ENCODE measurements around the gene SFXN4. TPM values are rescaled to one million over a fixed set of nuclear protein-coding genes. Genes with fewer than 3 reads are reported as not detected.

SFXN4 gene
- total RNA-seq, 1 donor from 2014 or later, result 13.2 TPM

DNA sequence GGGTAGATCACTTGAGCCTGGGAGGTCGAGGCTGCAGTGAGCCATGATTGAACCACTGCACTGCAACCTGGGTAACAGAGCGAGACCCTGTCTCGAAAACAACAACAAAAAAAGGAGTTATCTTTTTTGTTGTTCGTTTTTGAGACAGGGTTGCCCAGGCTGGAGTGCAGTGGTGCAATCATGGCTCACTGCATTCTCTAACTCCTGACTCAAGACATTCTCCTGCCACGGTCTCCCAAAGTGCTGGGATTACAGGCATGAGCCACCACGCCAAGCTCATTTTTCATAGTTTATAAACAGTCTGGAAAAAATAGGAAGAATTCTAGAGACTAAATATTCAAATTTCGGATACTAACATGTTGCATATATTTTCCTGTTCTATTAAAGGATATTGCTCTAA, 29.4 kb downstream of the SFXN4 start:
- H3K79me2 ChIP-seq (ENCODE audit: low read depth), result no peaks in the 10 kb centered on the region
- Mint-ChIP-seq H3K4me1 (peaks cover 3% of the 10 kb centered on the region), H3K36me3 (peaks cover 20% of the 10 kb centered on the region), H3K4me3 (no peak overlapping the region), H3K27me3 (ENCODE audit: insufficient read depth, low read depth) (peaks cover 5% of the 10 kb centered on the region), H3K9me3 (no peaks in the 10 kb centered on the region), H3K27ac (no peak overlapping the region)
- no peaks in the 10 kb centered on the region for H3K4me1 ChIP-seq
- H3K27ac ChIP-seq, result no peak overlapping the region
- H3K27me3 ChIP-seq, result no peaks in the 10 kb centered on the region
- TF ChIP-seq EZH2 (IDR thresholded peaks at IDR 0.05) (no peak), EZH2phosphoT487 (IDR thresholded peaks at IDR 0.05) (no peak)
- TF ChIP-seq, protein P1, sequence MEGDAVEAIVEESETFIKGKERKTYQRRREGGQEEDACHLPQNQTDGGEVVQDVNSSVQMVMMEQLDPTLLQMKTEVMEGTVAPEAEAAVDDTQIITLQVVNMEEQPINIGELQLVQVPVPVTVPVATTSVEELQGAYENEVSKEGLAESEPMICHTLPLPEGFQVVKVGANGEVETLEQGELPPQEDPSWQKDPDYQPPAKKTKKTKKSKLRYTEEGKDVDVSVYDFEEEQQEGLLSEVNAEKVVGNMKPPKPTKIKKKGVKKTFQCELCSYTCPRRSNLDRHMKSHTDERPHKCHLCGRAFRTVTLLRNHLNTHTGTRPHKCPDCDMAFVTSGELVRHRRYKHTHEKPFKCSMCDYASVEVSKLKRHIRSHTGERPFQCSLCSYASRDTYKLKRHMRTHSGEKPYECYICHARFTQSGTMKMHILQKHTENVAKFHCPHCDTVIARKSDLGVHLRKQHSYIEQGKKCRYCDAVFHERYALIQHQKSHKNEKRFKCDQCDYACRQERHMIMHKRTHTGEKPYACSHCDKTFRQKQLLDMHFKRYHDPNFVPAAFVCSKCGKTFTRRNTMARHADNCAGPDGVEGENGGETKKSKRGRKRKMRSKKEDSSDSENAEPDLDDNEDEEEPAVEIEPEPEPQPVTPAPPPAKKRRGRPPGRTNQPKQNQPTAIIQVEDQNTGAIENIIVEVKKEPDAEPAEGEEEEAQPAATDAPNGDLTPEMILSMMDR (IDR thresholded peaks at IDR 0.05), result no peak
- no peak overlapping the region for H3K4me2 ChIP-seq
- H2AFZ ChIP-seq (replicated peaks), result no peak overlapping the region
- no peaks in the 10 kb centered on the region for H4K20me1 ChIP-seq (ENCODE audit: low read depth)
- peaks cover 12% of the 10 kb centered on the region for H3F3A ChIP-seq (ENCODE audit: low read depth)
- no peaks in the 10 kb centered on the region for H3K36me3 ChIP-seq
- H3K4me3 ChIP-seq, result no peak overlapping the region
- no peak overlapping the region for H3K9ac ChIP-seq
- no peaks in the 10 kb centered on the region for H3K9me3 ChIP-seq (ENCODE audit: low read depth)
- DNase-seq (ENCODE audit: low spot score), result no peak

DNA sequence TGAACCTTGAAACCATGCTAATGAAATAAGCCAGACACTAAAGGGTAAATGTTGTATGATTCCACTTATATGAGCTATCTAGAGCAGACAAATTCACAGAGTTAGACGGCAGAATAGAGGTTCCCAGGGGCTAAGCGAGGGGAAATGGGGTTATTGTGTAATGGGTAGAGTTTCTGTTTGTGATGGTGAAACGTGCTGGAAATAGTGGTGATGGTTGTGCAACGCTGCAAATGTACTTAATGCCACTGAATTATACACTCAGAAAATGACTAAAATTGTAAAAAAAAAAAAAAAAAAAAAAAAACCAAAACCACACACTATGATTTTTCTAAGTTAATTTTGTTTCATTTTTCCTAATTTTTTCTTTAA, 30.0 kb downstream of the SFXN4 start:
- Mint-ChIP-seq H3K4me1 (peaks cover 3% of the 10 kb centered on the region), H3K9me3 (no peaks in the 10 kb centered on the region), H3K27me3 (ENCODE audit: insufficient read depth, low read depth) (peaks cover 2% of the 10 kb centered on the region), H3K4me3 (no peak overlapping the region), H3K27ac (no peak overlapping the region), H3K36me3 (peaks cover 24% of the 10 kb centered on the region)
- Histone ChIP-seq H4K20me1 (ENCODE audit: low read depth) (no peaks in the 10 kb centered on the region), H3K36me3 (no peaks in the 10 kb centered on the region), H3K9ac (no peak overlapping the region), H3K9me3 (ENCODE audit: low read depth) (no peaks in the 10 kb centered on the region), H3K27me3 (no peaks in the 10 kb centered on the region), H3F3A (ENCODE audit: low read depth) (peaks cover 12% of the 10 kb centered on the region), H3K79me2 (ENCODE audit: low read depth) (no peaks in the 10 kb centered on the region), H2AFZ (replicated peaks) (no peak overlapping the region), H3K27ac (no peak overlapping the region), H3K4me1 (no peaks in the 10 kb centered on the region), H3K4me3 (no peak overlapping the region), H3K4me2 (no peak overlapping the region)
- no peak for TF ChIP-seq EZH2phosphoT487 (IDR thresholded peaks at IDR 0.05)
- TF ChIP-seq EZH2 (IDR thresholded peaks at IDR 0.05), result no peak
- TF ChIP-seq, protein P1 (IDR thresholded peaks at IDR 0.05), result no peak
- no peak for DNase-seq (ENCODE audit: low spot score)

DNA sequence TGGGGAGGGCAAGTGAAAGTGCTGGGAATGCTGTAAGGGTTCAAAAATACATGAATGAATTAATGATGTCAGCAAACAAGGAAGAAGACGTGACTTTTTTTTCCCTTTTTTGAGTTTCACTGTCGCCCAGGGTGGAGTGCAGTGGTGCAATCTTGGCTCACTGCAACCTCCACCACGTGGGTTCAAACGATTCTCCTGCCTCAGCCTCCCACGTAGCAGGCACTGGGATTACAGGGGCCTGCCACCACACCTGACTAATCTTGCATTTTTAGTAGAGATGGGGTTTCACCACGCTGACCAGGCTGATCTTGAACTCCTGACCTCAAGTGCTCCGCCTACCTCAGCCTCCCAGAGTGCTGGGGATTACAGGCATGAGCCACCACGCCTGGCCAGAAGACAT, 31.6 kb downstream of the SFXN4 start:
- Histone ChIP-seq H3K27me3 (no peaks in the 10 kb centered on the region), H3F3A (ENCODE audit: low read depth) (peaks cover 8% of the 10 kb centered on the region), H3K4me2 (no peak overlapping the region), H3K9me3 (ENCODE audit: low read depth) (no peaks in the 10 kb centered on the region), H2AFZ (replicated peaks) (no peak overlapping the region), H3K79me2 (ENCODE audit: low read depth) (no peaks in the 10 kb centered on the region), H3K9ac (no peak overlapping the region), H3K4me1 (no peaks in the 10 kb centered on the region), H3K27ac (no peak overlapping the region), H3K4me3 (no peak overlapping the region), H4K20me1 (ENCODE audit: low read depth) (no peaks in the 10 kb centered on the region), H3K36me3 (no peaks in the 10 kb centered on the region)
- Mint-ChIP-seq H3K36me3 (peaks cover 37% of the 10 kb centered on the region), H3K4me3 (no peak overlapping the region), H3K27me3 (ENCODE audit: insufficient read depth, low read depth) (peaks cover 2% of the 10 kb centered on the region), H3K4me1 (no peaks in the 10 kb centered on the region), H3K9me3 (no peaks in the 10 kb centered on the region), H3K27ac (no peak overlapping the region)
- no peak for DNase-seq (ENCODE audit: low spot score)
- TF ChIP-seq EZH2phosphoT487 (IDR thresholded peaks at IDR 0.05) (no peak), EZH2 (IDR thresholded peaks at IDR 0.05) (no peak)
- TF ChIP-seq, protein P1 (IDR thresholded peaks at IDR 0.05), result no peak
